GM21360 (cell line): ENCODE data around the gene PTPRN2.
"Not testable (repeated sequence)": the region's sequence is repeated elsewhere in the genome, so short reads cannot be mapped to it uniquely, and the experiment has no call there.

Source experiments
- ATAC-seq: cut with Tn5 transposase; IDR thresholded peaks from one replicate; pipeline ENCODE4 v1.9.1; 2021; ENCODE audit warnings: mild to moderate bottlenecking, moderate library complexity; ENCODE audit not compliant: unreplicated experiment

Gene PTPRN2

GRCh38 chr7:157952841-157953645, 634.6 kb downstream of the PTPRN2 start:
- no peak for ATAC-seq

DNA sequence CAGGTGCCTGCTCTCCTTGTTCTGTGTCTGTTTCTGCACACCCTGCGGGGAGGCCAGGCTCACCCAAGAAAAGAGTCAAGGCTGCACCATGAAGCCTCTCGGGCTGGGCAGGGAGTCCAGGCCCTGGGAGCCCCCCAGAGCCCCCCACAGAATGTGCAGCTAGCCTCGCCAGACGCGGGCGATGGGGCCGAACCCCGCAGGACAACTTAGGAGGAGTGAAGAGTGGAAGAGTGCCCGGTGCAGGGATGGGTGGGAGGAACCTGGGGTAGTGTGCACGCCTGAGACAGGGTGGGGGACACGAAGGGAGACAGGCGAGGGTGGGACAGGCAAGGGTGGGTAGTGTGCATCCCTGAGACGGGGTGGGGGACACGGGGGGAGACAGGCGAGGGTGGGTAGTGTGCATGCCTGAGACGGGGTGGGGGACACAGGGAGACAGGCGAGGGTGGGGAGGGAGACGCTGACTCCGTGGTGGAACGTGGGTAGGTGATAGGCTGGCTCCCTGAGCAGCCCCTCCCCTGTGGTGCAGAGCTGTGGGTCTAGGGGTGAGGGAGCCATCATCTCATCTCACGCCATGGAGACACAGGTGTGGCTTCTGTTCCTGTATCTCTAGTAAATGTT, 635.5 kb downstream of the PTPRN2 start:
- no peak for ATAC-seq

- ATAC-seq: no peak
Observed at GRCh38 chr7:157951300-157952049, 636.1 kb downstream of the PTPRN2 start.

DNA sequence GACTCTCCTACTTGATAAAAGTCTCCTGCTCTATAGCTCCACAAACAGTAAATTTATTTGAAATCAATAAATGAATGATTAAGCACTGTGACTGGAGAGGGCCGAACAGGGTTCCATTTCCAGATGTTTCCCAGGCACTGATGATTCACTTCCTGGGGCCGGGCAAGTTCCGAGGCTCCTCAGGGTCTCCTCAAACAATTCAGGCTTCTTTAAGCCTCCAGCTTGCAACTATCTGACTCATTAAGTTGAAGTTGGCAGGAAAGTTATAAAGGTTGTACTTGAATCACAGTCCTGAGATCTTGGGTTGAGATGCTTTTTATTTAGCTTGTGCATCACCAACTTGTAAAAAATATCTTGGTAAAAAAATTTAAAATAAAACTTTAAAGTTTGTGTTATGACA, 637.9 kb downstream of the PTPRN2 start:
- no peak for ATAC-seq

- no peak for ATAC-seq
Observed at GRCh38 chr7:157947504-157947903, 640.1 kb downstream of the PTPRN2 start.

DNA sequence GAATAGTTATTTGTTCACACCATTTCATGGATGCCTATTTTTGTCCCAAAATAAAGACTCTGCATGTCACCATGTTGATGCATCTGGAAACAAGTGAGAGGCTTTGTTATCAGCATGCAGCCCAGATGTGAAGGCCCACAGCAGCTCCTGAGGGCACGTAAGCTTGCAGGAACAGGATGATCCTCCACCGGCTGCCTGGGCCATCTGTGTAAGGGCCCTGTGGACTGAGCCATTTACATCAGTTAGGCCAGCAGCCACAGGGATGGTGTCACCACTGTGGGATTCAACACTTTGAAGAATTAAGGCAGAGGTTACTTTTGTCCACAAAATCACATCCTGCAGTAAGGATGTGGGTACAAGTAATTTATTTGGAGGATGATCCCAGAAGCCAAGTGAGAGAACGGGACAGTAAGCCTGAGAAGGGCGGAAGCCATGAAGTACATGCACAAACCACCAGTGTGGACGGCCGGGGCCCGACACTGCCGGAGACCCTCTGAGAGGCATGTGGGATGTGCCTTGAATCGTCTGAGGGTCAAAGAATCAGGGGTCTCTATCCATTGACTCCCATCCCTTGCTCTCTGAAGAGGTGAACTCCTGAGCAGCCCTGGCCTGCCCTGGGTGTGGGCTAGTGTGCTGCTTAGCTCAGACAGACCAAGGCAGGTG, 641.1 kb downstream of the PTPRN2 start:
- ATAC-seq: no peak

DNA sequence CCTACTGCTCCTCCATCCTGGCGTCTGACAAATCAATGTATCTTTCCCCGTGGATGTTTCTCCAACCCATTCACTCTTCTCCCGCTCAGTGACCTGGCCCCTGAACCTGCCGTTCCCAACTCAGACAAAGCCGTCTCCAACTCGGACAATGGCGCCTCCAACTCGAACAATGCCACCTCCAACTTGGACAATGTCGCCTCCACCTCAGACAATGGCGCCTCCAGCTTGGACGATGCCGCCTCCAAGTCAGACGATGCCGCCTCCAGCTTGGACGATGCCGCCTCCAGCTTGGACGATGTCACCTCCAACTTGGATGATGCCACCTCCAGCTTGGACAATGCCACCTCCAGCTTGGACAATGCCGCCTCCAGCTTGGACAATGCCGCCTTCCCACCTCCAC, 642.2 kb downstream of the PTPRN2 start:
- no peak for ATAC-seq

DNA sequence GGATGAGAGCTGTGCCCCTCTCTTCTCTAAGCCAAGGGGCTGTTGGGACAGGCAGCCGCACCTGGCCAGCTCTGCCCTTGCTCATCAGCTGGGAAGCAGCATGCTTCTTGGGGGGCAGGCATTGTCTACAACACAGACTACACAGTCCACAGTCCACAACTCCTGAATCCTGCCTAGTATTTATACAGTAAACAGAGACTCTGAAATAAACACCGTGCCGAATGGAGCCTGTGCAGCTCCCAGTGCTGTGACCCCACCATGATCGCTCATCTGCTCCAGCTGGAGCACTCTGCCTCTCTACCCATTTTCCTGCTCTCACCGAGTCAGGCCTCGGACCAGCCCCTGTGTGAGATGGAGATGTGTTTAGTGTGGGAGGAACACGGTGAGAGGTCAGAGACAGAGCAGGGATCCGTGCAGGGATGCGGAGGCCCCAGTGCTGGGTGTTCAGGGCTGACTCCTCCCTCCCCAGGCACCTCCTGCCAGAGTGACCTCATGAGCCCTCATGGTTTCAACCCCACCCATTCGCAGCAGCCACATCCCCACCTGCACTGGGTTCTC, 642.8 kb downstream of the PTPRN2 start:
- ATAC-seq: no peak

DNA sequence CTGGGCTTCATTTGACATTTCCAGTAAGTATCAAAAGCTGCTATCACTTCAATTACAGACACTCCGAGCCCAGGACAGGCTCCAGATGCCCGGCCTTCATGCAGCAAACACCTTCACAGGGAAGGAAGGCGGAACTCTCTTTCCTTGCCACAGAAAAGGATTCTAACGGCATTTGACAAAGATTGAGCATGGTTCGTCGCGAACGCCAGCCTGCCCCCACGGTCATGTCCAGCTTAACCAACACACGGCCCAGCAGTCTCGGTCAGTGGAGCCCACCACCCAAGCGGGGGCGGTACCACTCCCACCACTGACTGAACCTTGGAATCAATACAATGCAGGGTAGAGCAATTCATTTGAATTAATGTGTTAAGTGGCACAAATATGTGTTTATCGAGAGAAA, 643.6 kb downstream of the PTPRN2 start:
- ATAC-seq: no peak

GRCh38 chr7:157943561-157943960, 644.1 kb downstream of the PTPRN2 start:
- no peak for ATAC-seq

GRCh38 chr7:157941210-157941609, 646.4 kb downstream of the PTPRN2 start:
- no peak for ATAC-seq

DNA sequence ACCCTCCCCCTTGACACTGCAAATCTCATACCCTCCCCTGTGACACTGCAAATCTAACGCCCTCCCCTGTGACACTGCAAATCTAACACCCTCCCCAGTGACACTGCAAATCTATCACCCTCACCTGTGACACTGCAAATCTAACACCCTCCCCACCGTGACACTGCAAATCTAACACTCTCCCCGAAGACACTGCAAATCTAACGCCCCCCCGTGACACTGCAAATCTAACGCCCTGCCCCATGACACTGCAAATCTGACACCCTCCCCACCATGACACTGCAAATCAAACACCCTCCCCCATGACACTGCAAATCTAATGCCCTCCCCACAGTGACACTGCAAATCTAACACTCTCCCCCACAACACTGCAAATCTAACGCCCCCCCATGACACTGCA, 647.1 kb downstream of the PTPRN2 start:
- ATAC-seq: no peak

GRCh38 chr7:157938211-157938610, 649.4 kb downstream of the PTPRN2 start:
- no peak for ATAC-seq

DNA sequence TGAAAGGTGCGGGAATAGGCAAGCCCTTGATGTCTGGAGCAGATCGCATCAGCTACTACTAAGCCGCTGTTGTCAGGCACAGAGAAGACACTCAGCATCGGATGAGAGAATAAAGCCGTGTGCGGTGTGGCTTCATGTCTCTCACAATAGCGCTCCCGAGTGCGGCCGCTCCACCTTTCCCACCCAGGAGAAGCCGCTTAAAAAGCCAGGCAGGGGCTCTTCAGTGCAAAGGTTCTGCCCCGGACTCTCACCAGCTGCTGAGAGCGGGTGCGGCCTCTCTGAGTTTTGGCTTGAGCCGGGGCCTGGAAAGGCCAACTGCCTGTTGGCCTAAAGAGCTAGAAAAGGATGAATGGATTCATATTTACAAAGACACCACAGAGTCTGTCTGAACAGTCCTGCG, 650.2 kb downstream of the PTPRN2 start:
- ATAC-seq: no peak

DNA sequence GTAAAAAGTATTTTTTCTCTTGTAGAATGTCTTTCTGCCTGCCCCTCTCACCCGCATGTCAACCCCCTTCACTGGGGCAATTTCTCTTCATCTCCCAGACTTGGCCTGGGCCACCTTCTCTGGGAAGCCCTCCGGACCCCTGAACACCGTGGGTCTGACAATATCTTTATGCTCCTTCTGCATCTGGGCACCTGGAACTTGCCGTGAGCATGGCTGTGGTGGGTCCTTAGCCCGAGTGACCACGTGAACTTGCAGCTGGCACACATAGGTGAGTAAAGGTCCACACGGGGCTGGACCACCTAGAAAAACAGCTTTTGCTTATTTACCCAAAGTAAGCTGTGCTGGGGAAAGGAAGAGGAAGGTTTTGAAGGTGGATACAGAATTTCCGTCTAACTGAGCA, 650.6 kb downstream of the PTPRN2 start:
- no peak for ATAC-seq

DNA sequence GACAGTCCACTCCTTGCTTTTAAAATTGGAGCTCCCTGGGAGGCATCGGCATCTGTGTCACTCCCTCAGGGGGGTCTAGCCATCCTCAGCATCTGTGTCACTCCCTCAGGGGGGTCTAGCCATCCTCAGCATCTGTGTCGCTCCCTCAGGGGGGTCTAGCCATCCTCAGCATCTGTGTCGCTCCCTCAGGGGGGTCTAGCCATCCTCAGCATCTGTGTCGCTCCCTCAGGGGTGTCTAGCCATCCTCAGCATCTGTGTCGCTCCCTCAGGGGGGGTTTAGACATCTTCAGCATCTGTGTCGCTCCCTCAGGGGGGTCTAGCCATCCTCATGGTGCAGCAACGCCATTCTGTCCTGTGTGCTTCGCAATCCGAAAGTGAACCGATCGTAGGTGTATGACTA, 651.9 kb downstream of the PTPRN2 start:
- ATAC-seq: not testable (repeated sequence)

- ATAC-seq: not testable (repeated sequence)
Observed at GRCh38 chr7:157933219-157934155, 654.1 kb downstream of the PTPRN2 start.

DNA sequence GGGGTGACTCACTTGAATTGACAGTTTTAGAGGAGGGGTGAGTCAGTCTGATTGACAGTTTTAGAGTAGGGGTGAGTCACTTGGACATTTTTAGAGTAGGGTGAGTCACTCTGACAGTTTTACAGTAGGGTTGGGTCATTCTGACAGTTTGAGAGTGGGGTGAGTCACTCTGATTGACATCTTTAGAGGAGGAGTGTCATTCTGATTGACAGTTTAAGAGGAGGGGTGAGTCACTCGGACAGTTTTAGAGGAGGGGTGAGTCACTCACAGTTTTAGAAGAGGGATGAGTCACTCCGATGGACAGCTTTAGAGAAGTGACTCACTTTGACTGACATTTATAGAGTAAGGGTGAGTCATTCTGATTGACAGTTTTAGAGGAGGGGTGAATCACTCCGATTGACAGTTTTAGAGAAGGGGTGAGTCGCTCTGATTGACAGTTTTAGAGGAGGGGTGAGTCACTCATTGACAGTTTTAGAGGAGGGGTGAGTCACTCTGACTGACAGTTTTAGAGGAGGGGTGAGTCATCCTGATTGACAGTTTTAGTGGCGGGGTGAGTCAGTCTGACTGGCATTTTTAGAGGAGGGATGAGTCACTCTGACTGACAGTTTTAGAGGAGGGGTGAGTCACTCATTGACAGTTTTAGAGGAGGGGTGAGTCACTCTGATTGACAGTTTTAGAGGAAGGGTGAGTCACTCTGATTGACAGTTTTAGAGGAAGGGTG, 655.0 kb downstream of the PTPRN2 start:
- ATAC-seq: no peak

DNA sequence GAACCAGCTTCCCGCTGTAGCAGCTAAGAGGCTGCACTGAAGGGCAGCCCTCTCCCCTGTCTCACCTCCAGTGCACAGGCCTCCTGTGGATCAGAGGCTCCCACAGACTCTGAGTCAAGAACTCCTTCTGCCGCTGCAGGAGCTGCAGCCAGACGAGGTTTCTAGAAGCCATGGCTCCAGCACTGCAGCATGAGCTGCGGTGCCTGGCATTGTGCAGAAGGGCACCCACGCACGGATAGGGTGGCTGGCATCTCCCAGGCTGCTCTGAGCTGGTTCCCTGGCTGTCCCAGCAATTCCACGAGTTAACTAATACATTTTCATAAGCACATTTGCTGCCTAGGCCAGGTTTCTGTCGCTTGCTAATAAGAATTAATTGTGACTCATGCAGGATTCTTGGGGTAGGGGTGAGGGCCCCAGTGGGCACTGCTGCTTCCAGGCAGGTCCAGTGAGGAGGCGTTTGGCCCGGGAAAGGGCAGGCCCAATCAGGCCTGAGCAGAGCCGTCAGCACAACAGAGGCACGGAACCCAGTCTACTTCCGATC, 656.6 kb downstream of the PTPRN2 start:
- ATAC-seq: no peak
